ENCODE measurements around the gene MYO1H.

MYO1H gene

GRCh38 chr12:109496306-109496705 is 148.6 kb downstream of the MYO1H start:
- DNase-seq, result no peak

GRCh38 chr12:109497675-109498074 is 150.0 kb downstream of the MYO1H start:
- no peak for DNase-seq
